Activated naive CD8-positive, alpha-beta T cell treated with anti-CD3 and anti-CD28 coated beads, Interleukin-2, amount 10 ng/mL, durations not matched to agents 7 days and 5 days (primary cell): Measurements from ENCODE around the gene GPR183. TPM values are rescaled to one million over a fixed set of nuclear protein-coding genes. Genes with fewer than 3 reads are reported as not detected.
"Not testable (repeated sequence)": the region's sequence is repeated elsewhere in the genome, so short reads cannot be mapped to it uniquely, and the experiment has no call there.

ENCODE experiments used
- ATAC-seq: fragments of 150-1000 bp; cut with Tn5 transposase; one replicate; pipeline ENCODE4 v1.10.0; 2021; ENCODE audit warnings: low read depth, moderate library complexity
- POLR2A ChIA-PET: fragments of 350-600 bp; sonication (Branson Sonifier 250); formaldehyde crosslinking; loops from one replicate; lab custom pipeline; 2021; ENCODE audit warnings: antibody characterized with exemption; lab: Charles Lee
- DNase-seq: peaks from one replicate; pipeline ENCODE4 v3.0.0; 2021
- H3K27ac Mint-ChIP-seq: one replicate; pipeline ENCODE4 v1.8.0; 2022; ENCODE audit warnings: mild to moderate bottlenecking, mixed read lengths
- H3K27me3 Mint-ChIP-seq: one replicate; pipeline ENCODE4 v1.8.0; 2022; ENCODE audit warnings: mild to moderate bottlenecking, moderate library complexity, mixed read lengths
- H3K36me3 Mint-ChIP-seq: one replicate; pipeline ENCODE4 v1.8.0; 2021; ENCODE audit warnings: mild to moderate bottlenecking, mixed read lengths
- H3K4me1 Mint-ChIP-seq: one replicate; pipeline ENCODE4 v1.8.0; 2021; ENCODE audit warnings: mixed read lengths
- H3K4me3 Mint-ChIP-seq: one replicate; pipeline ENCODE4 v1.8.0; 2022; ENCODE audit warnings: mild to moderate bottlenecking, moderate library complexity, mixed read lengths
- H3K9me3 Mint-ChIP-seq: one replicate; pipeline ENCODE4 v1.8.0; 2021; ENCODE audit warnings: mixed read lengths
- microRNA-seq: library from miRNA; unstranded; fragments of <30 nt; microRNA quantifications from one replicate; pipeline ENCODE4 v1.2.0, GENCODE V29; 2022
- total RNA-seq, 2 experiments: library from RNA; stranded (reverse); gene quantifications; one replicate each; pipeline ENCODE4 v1.2.3, GENCODE V29; 2021

GPR183 gene
- total RNA-seq, 2 experiments from 2014 or later, result 36.4 to 44.9 TPM

GRCh38 chr13:99251921-99252320 is 55.3 kb downstream of the GPR183 start:
- Mint-ChIP-seq H3K4me3 (no peak overlapping the region), H3K36me3 (peaks cover 58% of the 10 kb centered on the region), H3K27me3 (no peaks in the 10 kb centered on the region), H3K27ac (peak overlapping the region; percentile 19), H3K9me3 (no peaks in the 10 kb centered on the region), H3K4me1 (peaks cover 40% of the 10 kb centered on the region)
- POLR2A ChIA-PET, result interaction anchor here (1.2 to 1.3 kb wide), 2 partner anchors 33 to 51 kb away, joined by 4 to 9 read pairs; partner anchors contain the start of gene UBAC2
- ATAC-seq, result no peak
- DNase-seq, result no peak

- Mint-ChIP-seq H3K9me3 (no peaks in the 10 kb centered on the region), H3K4me1 (peaks cover 38% of the 10 kb centered on the region), H3K4me3 (no peak overlapping the region), H3K36me3 (peaks cover 56% of the 10 kb centered on the region), H3K27ac (peak overlapping the region; percentile 19), H3K27me3 (no peaks in the 10 kb centered on the region)
- POLR2A ChIA-PET, result interaction anchor here (1.2 to 1.3 kb wide), 2 partner anchors 32 to 50 kb away, joined by 4 to 9 read pairs; partner anchors contain the start of gene UBAC2
- DNase-seq, result no peak
- ATAC-seq, result no peak
These were observed 56.0 kb downstream of the GPR183 start for GRCh38 chr13:99250982-99251825.

GRCh38 chr13:99249606-99250005 is 57.6 kb downstream of the GPR183 start:
- peaks cover 50% of the 10 kb centered on the region for H3K36me3 Mint-ChIP-seq
- peak overlapping the region; percentile 5 for H3K27ac Mint-ChIP-seq

GRCh38 chr13:99249178-99249577 is 58.0 kb downstream of the GPR183 start:
- H3K27me3 Mint-ChIP-seq, H3K9me3 Mint-ChIP-seq, POLR2A ChIA-PET, H3K4me3 Mint-ChIP-seq, DNase-seq, H3K27ac Mint-ChIP-seq, ATAC-seq: not testable (repeated sequence)
- Mint-ChIP-seq H3K4me1 (peaks cover 26% of the 10 kb centered on the region), H3K36me3 (peaks cover 52% of the 10 kb centered on the region)

More at GRCh38 chr13:99249606-99250005, 57.6 kb downstream of the GPR183 start:
- H3K9me3 Mint-ChIP-seq, ATAC-seq, H3K4me3 Mint-ChIP-seq, POLR2A ChIA-PET, DNase-seq, H3K27me3 Mint-ChIP-seq: not testable (repeated sequence)
- peaks cover 27% of the 10 kb centered on the region for H3K4me1 Mint-ChIP-seq

GRCh38 chr13:99246100-99246499 is 61.1 kb downstream of the GPR183 start:
- Mint-ChIP-seq H3K4me3 (no peak overlapping the region), H3K27me3 (no peaks in the 10 kb centered on the region), H3K27ac (no peak overlapping the region), H3K9me3 (no peaks in the 10 kb centered on the region), H3K4me1 (peaks cover 12% of the 10 kb centered on the region), H3K36me3 (peaks cover 42% of the 10 kb centered on the region)
- ATAC-seq (no peak), DNase-seq (no peak)
- POLR2A ChIA-PET, result no interaction called here

Small RNAs within 50 kb of the gene (microRNA-seq; reads per million reads assigned to microRNA genes)
- not detected for gene MIR623

Other genes with a start within 250 kb of the GPR183 start
- gene UBAC2, start 106.5 kb downstream of the GPR183 start, total RNA-seq, result 10 to 100 TPM; 79.1 to 80.8 TPM
- 10 to 100 TPM; 25.5 to 25.9 TPM for gene GPR18, start 49.0 kb downstream of the GPR183 start, total RNA-seq
- gene TM9SF2, start 194.1 kb upstream of the GPR183 start, total RNA-seq, result 10 to 100 TPM; 58.4 to 59.7 TPM